ENCODE measurements around the gene HPCAL1.

Gene HPCAL1

DNA sequence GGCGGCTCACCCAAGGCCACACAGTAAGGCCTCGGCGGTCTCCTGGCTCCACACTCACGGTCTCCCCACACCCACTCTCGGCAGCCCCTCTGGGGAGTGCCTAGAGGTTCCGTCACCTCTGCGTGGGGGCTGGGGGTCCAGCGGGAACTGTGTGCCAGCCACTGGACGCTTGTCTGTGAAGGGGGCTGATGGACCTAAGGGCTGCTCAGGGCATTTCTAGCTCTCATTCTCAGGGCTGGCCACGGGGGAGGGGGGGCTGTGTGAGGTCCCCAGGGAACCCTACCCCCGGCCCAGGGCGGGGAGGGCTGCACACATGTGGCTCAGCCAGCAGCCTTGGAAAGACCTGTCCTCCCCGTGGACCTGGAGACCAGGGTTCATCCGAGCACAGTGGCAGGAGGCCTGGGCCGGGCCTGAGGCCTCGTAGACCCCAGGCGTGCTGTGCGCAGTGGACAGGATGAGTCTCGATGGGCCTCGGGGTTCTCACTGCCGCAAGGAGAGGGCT, 172.6 kb downstream of the HPCAL1 start:
- no peak for DNase-seq

DNA sequence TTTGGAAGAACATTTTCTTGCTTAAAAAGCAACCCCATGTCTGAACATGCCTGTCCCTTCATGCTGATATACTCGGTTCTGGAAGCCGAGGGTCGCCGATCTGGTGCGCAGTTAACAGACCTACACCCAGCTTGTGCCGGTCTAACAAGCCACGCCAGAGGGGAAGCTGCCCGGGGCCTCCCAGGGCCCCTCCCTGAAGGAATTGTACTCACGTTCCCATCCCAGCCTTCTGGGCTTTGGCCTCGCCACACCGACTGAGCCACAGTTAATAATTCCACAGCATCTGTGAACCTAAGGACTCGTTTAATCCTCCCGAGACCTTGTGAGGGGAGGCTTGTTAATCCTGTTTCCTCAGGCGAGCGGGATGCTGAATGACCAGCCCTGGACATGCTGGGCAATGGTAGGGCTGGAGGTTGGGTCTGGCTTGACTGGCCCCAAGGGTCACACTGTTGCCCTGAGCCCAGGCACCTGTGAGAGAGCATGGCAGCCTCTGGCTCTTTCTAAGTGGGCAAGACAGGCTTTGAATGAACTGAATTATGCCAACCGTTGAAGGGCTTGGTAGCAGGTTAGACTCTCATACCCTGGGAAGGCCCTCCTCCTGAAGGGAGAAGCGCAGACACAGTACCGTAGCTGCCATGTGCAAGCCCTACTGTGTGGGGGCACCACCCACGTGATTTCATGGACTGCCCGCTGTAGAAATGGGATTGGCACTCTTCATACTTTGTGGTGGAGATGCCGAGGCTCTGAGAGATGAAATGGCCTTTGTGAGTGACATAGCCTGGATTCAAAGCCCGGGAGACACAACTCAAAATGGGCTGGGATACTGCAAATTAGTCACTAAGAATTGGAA, 173.3 kb downstream of the HPCAL1 start:
- no peak for DNase-seq

DNA sequence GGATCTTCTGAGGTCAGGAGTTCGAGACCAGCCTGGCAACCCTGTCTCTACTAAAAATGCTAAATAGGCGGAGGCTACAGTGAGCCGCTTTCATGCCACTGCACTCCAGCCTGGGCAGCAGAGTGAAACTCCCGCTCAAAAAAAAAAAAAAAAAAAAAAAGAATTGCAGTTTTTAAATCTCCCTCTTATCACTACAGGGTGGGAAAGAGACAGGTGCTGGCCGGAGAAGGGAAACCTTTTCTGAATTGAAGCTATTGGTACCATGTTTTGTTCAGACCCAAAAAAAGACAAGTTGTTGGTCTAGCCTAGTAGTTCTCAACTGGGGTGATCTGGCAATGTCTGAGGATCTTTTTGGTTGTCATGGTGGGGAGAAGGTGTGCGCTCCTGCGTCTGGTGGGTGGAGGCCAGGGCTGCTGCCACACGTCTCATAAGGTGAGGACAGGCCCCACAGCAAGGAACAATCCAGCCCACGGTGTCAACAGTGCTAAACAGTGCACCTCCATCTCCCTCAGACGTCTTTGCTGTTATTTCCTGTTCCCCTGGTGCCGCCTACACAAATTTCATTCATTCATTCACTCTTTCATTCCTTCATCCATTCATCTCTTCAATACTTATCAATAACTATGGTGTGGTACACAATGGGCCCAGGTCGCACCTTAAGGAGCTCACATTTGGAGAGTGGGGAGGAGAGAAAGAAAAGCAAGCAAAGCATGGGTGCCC, 174.2 kb downstream of the HPCAL1 start:
- DNase-seq, result no peak
